ENCODE data around the gene WDFY4.

The WDFY4 gene

DNA sequence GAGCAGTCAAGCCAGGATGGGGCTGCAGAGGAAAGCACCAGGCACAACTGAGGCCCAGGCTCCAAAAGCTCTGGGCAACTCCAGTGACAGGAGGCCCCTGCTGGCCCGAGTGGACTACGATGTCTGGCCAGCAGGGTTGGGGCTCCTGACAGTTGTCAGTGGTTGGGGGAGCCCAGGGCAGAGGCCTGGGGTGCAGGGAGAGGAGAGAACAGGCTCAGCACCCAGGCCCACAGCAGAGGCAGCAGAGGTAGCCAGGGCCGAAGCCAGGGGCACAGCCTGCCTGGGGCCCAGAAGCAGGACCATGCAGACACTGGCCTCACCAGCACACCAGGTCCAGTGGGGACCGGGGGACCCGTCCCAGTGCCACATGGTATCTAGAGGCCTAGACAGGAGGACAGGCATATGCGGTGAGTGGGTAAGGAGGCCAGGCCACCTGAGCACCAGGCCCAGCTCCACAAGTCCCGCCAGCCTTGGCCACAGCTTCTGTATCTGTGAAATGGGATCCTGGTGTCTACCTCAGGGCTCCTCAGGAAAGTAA lies 301.0 kb downstream of the WDFY4 start:
- DNase-seq (ENCODE audit: low spot score), result no peak

DNA sequence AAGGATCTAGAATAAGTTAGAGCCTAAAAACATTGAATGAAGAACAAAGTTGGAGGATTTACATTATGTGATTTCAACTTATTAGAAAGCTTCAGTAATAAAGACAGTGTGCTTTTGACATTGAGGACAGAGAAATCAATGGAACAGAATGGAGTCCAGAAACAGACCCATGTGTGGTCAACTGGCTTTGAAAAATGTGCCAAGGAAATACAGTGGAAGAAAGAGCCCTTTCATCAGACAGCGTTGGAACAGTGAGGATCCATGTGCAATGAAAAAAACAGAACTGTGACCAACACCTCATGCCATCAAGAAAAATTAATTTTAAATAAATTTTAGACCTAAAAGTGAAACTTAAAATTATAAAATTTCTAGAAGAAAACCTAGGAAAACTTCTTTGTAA lies 305.6 kb downstream of the WDFY4 start:
- no peak for DNase-seq (ENCODE audit: low spot score)

DNA sequence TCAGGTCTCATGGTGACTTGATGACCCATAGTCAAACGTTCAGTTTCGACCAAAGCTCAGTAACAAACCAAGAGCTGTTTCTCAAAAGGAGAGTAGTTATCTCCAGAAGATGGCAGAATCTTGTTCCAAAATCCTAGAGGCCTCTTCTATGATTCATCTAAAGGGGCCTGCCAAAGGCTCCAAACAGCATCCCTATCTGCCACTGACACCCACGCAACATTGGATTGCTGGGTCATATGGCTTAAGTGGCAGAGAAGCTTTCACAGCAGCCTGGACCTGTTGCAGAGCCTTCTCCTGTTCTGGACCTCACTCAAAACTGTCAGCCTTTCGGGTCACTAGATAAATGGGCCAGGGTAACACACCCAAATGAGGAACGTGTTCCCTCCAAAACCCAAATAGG lies 309.0 kb downstream of the WDFY4 start:
- no peak for DNase-seq (ENCODE audit: low spot score)

DNA sequence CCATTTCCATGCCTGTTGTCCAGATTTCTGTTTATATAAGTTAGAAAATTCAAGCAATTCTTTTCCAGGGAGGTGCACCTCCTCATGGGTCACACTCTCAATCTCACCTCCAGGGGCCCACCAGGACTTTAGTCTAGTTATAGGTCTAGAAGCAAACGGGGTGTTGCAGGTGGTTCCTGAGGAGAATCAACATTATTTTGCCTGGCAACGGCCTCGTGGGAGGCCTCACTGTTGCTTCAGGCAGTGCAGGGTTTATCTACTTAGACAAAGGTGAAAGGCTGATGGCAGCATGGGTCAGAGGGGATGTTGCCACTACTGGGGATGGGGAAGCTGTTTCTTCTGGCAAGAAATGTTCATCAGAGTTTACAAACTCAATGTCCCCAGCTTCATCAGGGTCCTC lies 311.7 kb downstream of the WDFY4 start:
- DNase-seq (ENCODE audit: low spot score), result no peak

DNA sequence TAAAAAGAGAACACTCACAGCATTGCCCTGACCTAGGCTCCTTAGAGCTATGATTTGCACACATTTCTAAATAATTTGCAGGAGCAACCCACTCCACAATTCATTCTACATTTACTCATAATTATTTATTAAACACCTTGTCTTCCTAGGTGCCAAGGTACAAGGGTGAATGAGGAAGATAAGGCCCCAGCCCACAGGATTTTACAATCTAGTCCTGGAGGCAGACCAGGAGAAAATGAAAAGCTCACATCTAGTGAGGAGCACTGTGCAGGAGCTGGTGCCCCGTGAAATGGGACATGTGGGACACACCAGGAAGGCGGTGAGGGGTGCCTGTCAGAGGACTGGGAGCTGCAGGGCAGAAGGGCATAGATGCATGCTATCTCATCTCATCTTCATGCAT lies 314.7 kb downstream of the WDFY4 start:
- DNase-seq (ENCODE audit: low spot score), result no peak

DNA sequence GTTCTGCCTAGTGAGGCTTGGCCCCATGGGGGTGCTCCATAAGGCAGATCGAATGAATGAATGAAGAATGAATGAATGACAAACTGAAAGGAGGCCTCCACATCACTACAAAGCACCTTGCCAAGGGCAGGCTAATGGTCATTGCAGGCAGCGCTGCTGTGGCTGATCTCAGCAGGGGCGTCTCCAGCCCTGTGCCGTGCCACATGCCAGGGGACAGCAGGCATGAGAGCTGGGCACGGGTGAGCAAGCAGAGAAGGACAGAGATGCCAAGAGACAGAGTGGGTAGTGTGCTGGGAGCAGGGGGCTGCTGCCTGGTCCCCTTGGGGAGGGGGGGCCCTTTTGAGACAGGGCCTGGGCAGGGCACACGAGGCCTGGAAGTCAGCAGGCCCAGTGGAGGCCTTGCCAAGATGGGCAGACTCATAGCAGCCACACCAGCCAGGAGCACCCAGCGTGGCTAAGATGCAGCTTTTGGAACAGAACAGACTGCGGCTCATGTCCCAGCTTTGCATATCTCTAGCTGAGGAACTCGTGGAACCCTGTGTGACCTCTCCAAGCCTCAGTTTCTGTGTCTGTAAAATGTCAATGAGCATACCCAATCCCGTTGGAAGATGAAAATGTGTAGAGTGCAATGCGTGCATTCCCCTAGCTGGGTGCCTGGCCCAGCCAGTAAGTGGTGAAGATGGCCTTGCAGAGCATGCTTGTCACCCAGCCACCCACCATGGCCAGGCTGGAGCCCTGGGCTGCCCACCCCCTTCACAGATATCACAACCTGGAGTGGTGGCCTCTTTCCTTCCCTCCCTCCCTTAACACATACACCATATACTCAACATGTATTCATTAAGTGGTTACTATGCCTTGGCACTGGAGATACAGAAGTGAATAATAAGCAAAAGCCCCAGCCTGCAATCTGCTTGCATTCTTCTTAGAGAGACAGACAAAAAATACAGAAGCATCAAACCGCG lies 316.0 kb downstream of the WDFY4 start:
- no peak for DNase-seq (ENCODE audit: low spot score)

DNA sequence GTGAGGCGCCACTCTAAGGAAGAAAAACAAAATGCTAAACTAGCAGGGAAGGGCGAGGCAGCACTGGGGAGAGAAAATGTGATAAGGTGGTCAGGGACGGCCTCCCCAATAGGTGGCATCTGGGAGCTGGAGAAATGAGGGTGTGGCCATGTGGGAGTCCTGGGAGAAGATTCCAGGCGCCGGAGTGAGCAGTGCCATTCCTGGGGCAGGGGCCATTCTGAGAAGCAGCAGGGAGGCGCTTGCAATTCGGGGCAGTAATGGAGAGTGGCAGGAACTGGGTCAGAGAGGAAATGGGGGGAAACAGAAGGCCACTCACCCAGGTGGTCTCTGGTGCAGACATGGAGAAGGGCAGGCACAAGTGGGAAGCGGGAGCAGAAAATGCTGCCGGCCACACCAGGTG lies 316.7 kb downstream of the WDFY4 start:
- DNase-seq (ENCODE audit: low spot score), result no peak

DNA sequence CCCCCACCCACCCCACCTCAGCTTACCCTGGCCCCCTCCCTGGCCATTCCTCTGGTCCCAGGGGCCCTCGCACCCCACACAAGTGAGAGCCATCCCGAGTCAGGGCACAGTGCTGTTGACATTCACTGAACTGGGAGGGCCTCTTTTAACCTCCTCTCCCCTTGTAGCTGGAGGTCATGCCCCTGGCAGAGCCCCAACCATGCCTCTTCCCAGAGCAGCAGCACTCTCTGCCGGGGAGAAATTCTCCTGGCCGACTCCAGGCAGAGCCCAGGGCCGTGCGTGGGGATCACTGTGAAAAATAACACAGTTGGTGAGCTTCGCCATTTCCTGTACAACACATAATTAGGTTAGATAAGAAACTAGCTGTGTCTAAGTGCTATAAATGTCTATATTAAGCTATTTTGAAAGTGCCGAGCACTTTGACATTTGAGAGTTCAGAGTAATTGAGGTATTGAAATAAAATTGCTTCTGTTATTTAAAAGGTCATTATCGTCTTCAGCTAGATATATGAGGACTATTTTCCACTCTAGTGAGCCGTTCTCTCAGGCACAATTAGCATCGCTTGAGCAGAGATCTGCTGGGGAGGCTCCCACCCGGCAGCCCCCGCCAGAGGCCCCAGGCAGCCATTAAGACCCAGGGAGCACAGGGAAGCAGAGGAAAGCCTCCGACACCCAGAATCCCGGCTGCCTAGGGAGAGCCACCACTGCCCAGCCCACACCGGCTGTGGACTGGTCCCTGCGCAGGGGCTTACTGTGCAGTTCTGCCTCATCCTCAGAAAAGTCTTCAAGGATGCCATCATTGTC lies 317.4 kb downstream of the WDFY4 start:
- no peak for DNase-seq (ENCODE audit: low spot score)

DNA sequence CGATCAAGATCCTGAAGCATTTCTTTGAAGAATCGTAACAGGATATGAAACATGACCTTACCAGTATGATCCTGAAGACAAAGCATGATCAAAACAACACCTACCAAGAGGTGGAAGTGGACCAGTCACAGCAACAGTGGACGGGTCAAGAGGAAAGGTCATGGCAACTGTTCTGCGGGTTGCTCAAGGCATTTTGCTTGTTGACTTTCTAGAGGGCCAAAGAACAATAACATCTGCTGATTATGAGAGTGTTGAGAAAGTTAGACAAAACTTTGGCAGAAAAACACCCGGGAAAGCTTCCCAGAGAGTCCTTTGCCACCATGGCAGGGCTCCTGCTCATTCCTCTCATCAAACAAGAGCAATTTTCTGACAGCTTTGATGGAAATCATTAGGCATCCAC lies 320.6 kb downstream of the WDFY4 start:
- DNase-seq (ENCODE audit: low spot score), result no peak

DNA sequence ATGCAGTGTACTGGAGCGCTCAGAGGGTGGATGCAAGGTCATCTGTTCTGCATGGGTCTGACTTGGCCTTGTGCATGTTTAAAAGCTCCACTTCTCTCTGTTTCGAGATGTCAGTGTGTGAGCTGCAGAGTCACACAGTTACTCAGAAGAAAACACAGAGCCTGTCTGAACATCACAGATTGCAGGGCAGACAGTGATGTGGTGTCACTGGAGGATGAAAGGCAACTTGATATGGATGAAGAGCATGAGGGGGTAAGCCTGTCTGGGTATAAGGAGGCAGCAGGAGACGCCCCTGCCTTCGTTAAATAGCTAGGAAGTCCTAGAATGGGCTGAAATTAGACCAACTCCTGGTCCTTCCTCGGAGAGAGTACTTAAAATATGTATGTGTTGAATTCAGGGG lies 322.5 kb downstream of the WDFY4 start:
- no peak for DNase-seq (ENCODE audit: low spot score)

DNA sequence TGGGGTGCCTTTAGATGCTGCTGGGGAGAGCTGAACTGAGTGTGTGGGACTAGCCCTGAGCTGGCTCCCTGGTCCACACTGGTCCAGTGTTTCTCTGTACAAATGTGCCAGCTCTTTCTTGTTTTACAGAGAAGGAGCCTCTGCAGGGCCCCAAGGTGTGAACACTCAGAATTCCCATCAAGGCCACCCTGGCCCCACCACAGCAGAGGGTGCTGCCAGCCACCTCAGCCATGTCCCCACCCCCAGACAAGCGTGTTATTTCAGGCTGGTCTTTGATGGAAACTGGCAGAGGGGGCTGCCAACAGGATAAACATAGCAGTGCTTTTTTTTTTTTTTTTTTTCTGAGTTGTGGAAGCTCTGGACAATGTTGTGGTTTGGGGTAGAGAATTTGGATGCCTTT lies 323.4 kb downstream of the WDFY4 start:
- DNase-seq (ENCODE audit: low spot score), result no peak

DNA sequence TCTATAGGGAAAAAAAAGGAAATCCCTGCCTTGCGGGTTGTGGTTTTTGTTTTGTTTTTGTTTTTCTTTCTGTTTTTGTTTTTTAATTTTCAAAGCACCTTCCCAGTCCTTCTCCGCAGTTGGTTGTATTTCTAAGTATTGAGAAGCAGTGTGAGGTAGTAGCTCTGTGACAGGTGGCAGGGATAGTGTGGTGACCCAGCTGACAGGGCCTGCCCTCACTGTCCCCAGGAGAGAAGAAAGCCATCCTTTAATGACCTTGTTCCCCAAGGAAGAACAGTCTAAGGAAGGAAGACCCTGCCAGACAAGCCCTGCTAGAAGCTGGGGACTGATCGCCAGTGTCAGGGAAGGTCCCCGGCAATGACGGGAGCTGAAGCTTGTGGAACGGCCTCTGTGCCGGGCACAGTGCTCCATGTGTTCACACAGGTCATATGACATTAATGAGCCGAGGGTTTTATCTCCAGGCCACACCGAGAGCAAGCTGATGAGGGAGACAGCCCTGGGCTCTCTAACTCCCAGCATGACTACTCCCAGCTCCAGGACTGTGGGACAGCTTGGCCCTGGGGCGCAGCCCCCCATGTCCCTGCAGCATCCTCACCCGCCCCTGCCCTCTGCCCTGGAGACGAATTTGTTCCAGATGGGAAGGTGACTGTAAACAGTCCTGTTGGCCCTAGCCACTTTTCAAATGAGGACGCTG lies 324.0 kb downstream of the WDFY4 start:
- DNase-seq (ENCODE audit: low spot score), result no peak

DNA sequence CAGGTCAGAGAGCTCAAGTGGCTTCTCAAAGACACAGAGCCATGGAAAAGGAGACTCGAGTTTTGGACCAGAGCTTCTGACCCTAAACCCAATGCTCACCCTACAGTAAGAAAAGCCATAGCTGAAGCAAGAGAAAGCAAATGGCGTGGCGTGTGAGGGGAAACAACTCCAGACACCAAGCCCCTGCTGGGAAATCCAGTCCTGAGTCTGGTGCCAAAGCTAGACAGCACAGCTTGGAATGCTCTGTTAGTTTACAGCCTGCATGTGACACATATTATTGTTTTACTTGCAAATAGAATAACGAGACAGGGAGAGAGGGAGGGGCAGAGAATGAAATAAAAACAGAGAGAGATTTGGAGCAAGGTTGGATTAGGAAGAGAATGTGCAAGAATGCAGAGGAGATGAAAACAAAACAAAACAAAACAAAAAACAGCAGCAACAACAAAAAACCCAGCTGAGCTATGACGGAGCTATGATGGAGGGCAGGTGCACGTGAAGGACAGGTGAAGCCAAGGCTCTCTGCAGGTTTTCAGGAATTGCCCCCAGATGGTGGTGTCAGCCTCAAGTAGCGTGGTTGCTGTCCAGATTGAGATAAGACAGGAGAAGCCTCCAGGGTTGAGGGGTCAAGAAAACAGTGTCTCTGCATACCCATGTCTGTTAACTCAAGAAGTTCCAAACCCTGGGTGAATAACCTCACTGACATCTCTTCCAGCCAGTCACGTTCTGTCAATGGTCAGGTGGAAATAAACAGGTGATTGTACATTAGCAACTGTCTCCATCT lies 324.7 kb downstream of the WDFY4 start:
- DNase-seq (ENCODE audit: low spot score), result no peak

DNA sequence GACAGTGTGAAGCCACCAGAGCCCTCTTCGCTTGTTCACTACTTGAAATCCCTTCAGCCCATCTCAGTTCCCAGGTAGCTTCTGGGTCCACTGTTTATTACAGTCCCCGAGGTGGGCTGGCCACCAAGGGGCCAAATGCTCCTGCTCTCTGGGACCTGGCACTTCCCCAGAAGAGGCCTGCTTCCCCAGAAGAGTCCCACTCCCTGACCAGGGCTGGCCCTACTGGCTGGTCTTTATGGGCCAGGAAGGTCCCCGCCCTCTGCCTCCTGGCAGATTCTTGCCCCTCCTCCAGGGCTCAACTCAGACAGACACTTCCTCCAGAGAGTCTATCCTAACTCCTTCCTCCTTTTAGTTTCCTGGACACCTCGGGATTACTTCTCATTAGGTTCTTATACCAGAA lies 325.6 kb downstream of the WDFY4 start:
- no peak for DNase-seq (ENCODE audit: low spot score)

DNA sequence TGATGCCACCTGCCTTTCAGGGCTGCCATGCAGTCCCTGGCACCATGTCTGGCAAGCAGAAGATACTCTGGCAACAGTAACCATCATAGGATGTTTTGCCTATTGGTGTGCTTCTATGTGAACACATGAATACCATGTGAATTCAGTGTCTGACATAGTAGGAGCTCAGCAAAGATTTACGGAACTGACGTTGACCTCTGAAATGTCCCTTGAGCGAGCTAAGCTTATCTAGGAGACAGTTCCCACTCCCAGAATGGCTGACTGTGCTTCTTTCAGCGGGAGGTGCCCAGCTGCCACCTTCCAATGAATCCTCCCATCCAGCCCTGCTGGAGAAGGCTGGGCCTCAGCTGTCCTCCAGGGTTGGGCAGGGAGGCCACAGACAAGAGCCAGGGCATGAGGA lies 326.2 kb downstream of the WDFY4 start:
- DNase-seq (ENCODE audit: low spot score), result no peak

DNA sequence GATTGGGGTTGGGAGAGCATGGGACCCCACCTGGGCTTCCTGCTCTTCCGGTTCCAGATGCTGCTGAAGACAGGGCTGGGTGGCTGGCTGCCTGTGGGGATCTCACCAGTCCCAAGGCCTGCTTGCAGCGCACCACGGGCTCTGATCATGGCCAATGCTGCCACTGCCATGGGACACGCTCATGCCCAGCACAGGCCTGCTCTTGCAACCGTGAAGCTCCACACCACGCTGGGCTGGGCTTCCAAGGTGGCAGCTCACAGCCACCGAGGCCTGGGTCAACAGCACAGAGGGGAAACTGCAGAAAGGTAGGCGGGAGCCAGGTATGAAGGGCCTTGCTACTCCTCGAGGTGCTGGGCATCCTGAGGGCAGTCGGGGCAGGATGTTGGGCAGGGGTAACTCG lies 327.1 kb downstream of the WDFY4 start:
- no peak for DNase-seq (ENCODE audit: low spot score)

DNA sequence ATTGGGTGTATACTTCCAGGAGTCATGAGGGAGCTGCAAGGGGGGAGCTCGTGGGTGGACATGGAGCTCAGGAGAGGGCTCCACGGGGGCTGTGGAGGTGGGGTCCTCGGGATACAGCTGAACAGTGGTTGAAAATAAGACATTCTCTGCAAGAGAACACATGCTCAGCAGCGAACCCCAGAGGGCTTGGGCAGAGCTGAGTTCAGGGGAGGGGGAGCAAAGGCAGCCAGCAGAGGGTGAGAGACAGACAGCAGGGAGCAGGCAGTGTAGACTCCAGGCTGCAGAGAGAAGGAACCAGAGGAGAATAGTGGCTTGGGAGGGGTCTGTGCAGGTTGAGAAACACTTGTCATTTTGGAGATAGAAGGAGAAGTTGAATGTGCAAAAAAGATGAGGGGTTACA lies 327.9 kb downstream of the WDFY4 start:
- no peak for DNase-seq (ENCODE audit: low spot score)

DNA sequence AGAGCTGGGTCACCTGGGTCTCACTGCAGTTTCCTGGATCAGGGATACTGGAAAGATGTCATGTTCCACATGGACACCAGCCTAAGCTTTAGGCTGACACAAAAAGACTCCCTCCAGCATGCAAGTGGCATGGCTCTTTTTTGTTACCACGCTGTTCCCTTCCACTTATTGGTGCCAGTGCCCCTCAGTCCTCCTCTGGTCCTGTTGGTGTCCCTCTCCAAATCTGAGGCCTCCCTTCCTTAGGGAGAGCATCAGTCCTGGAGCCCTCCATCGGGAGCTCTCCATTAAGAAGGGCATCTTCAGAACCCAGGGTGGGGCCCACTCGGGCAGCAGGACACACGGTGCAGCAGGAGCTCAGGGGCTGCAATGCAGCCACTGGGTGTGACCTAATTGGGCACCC lies 331.0 kb downstream of the WDFY4 start:
- DNase-seq (ENCODE audit: low spot score), result no peak

DNA sequence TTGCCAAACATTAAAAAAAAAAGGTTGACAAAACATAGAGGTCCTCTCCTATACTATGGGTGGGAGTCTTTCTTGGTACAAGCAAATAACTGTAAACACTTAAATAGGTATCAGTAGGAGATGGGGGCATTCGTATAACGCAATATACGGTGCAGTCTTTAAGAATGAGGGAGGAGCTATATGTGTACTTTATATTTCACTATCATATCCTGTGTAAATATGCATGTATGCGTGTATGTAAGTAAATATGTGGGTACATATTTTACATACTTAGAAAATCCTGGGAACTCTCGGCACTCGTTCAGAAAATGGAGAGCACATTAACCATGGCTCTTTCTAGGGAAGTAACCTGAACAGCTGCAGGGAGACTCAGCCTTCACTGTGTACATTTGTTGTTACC lies 337.0 kb downstream of the WDFY4 start:
- no peak for DNase-seq (ENCODE audit: low spot score)

DNA sequence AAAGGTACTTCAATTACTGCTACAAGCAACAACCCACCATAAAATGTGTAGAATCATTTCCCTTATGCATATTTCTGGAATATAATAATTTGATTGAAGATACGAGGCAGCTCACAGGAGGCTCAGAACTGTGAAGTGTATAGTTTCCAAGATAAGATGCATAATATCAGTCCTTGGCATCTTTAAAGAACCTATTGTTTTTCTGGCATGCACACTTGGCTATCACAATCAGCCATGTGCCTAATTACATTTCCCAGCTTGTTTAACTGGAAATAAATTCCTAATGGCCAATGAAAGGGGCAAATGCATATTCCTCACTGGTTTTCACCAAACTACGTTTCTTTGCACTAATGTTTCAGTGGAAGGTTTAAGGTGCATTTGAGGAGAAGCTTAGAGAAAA lies 338.4 kb downstream of the WDFY4 start:
- DNase-seq (ENCODE audit: low spot score), result no peak

DNA sequence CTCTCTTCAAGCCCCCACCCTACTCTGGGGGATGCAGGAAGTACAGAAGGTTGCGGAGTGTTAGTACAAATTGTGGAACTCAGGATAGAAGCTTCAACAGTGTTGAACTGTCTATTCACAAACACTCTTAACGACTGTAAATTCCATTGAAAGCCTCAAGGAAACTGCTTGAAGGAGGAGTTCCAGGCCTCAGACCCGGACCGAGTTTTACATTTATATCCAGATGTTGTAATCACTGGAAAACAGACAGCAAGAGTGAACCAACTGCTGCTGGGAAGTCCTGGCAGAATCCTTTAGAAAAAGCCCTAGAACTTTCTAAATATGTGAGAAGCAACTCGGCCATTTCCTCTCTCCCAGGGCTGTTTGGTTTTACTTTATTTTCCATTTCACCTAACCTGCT lies 339.1 kb downstream of the WDFY4 start:
- no peak for DNase-seq (ENCODE audit: low spot score)

DNA sequence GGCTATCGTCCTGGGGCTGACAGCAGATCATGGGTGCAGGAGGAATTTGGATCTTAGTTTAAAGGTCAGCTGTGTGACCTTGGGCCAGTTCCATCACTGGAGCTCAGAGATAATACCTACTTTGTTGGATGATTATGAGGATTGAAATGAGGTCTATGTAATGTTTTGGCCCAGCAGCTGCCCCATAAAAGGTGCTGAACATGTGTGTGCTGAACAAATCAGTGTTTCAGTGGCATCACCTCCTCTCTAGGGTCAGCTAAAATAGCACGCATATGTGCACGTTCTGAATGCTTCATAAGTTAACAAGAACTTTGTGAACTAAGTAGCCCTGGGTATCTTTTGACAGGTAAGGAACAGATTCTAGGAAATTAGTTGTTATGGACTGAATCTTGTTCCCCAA lies 339.8 kb downstream of the WDFY4 start:
- no peak for DNase-seq (ENCODE audit: low spot score)

All from hematopoietic multipotent progenitor cell treated with erythropoietin and hydrocortisone succinate and interleukin-3 and kit ligand, for 15 days (in vitro differentiated cells).